IMR-90 (cell line): Measurements from ENCODE around the gene CA7. TPM values are rescaled to one million over a fixed set of nuclear protein-coding genes. Genes with fewer than 3 reads are reported as not detected.

Experiments used
- ATAC-seq: fragments of 200-7000 bp; cut with Tn5 transposase; 2 replicates; pipeline ENCODE4 v1.9.1; 2020; ENCODE audit warnings: low read depth, mild to moderate bottlenecking, moderate library complexity
- BruUV-seq: library from RNA; stranded (reverse); fragments of 400-500 nt; replicated peaks from 2 replicates; lab custom pipeline; 2021; lab: Mats Ljungman, UMichigan
- CTCF ChIA-PET: fragments of 300-600 bp; formaldehyde crosslinking; extraction: SDS; loops from one replicate; lab custom pipeline; 2021; ENCODE audit warnings: antibody characterized with exemption; lab: Yijun Ruan, JAX
- POLR2A ChIA-PET: fragments of 300-600 bp; sonication (Branson Sonifier 250); formaldehyde crosslinking; loops from one replicate; lab custom pipeline; 2022; ENCODE audit warnings: antibody characterized with exemption; ENCODE audit not compliant: unreplicated experiment; lab: Charles Lee
- DNase-seq: peaks from one replicate; pipeline ENCODE4 v3.0.0; 2013
- H2AFZ ChIP-seq: replicated peaks from 2 replicates; pipeline ENCODE3; 2013; ENCODE audit warnings: low read length, mild to moderate bottlenecking; ENCODE audit not compliant: poor library complexity
- H2AK5ac ChIP-seq: 2 replicates; pipeline ENCODE4 v1.6.1; 2013; ENCODE audit warnings: low read depth, low read length, inconsistent platforms
- H2AK9ac ChIP-seq: replicated peaks from 2 replicates; pipeline ENCODE3; 2013; ENCODE audit warnings: mild to moderate bottlenecking, low read depth, low read length, moderate library complexity; ENCODE audit not compliant: poor library complexity
- H2BK120ac ChIP-seq: 2 replicates; pipeline ENCODE4 v1.6.1; 2013; ENCODE audit warnings: low read depth, low read length, inconsistent platforms
- H2BK15ac ChIP-seq: 3 replicates; pipeline ENCODE4 v1.6.1; 2013; ENCODE audit warnings: low read depth, low read length, inconsistent platforms
- H2BK20ac ChIP-seq: 2 replicates; pipeline ENCODE4 v1.6.1; 2013; ENCODE audit warnings: low read depth, mild to moderate bottlenecking, inconsistent platforms, low read length, moderate library complexity
- H2BK5ac ChIP-seq: 2 replicates; pipeline ENCODE4 v1.6.1; 2013; ENCODE audit warnings: mild to moderate bottlenecking, low read depth, low read length, inconsistent platforms; ENCODE audit not compliant: poor library complexity, severe bottlenecking
- H3K14ac ChIP-seq: replicated peaks from 2 replicates; pipeline ENCODE4 v1.6.1; 2013; ENCODE audit warnings: low read depth, low read length, inconsistent platforms
- H3K18ac ChIP-seq: 2 replicates; pipeline ENCODE4 v1.6.1; 2013; ENCODE audit warnings: low read depth, low read length, control low read depth
- H3K23ac ChIP-seq: 2 replicates; pipeline ENCODE4 v1.6.1; 2013; ENCODE audit warnings: low read depth, low read length, inconsistent platforms
- H3K27ac ChIP-seq: 2 replicates; pipeline ENCODE4 v1.5.1; 2013; ENCODE audit warnings: mild to moderate bottlenecking, control low read depth, low read length; ENCODE audit not compliant: insufficient read depth
- H3K27me3 ChIP-seq: 2 replicates; pipeline ENCODE4 v1.6.1; 2013; ENCODE audit warnings: low read length; ENCODE audit not compliant: control insufficient read depth, insufficient read depth
- H3K36me3 ChIP-seq: 2 replicates; pipeline ENCODE4 v1.6.1; 2013; ENCODE audit warnings: low read length, mixed read lengths; ENCODE audit not compliant: control insufficient read depth, insufficient read depth
- H3K4ac ChIP-seq: 2 replicates; pipeline ENCODE4 v1.6.1; 2013; ENCODE audit warnings: low read depth, low read length, inconsistent platforms
- H3K4me1 ChIP-seq: 2 replicates; pipeline ENCODE4 v1.6.1; 2013; ENCODE audit warnings: low read length, mixed read lengths; ENCODE audit not compliant: control insufficient read depth, insufficient read depth
- H3K4me2 ChIP-seq: 2 replicates; pipeline ENCODE4 v1.6.1; 2013; ENCODE audit warnings: low read depth, mild to moderate bottlenecking, control low read depth, low read length, moderate library complexity
- H3K4me3 ChIP-seq: 2 replicates; pipeline ENCODE4 v1.5.1; 2013; ENCODE audit warnings: low read depth, mild to moderate bottlenecking, control low read depth, low read length, moderate library complexity; ENCODE audit not compliant: insufficient read depth
- H3K56ac ChIP-seq: 2 replicates; pipeline ENCODE4 v1.6.1; 2013; ENCODE audit warnings: low read length, inconsistent platforms; ENCODE audit not compliant: insufficient read depth; ENCODE audit errors: extremely low read depth
- H3K79me1 ChIP-seq, 2 experiments: 2 replicates each; pipeline ENCODE4 v1.6.1; 2013; ENCODE audit warnings: low read length in 2 of 2, inconsistent platforms in 1 of 2, low read depth in 1 of 2
- H3K9ac ChIP-seq: 2 replicates; pipeline ENCODE4 v1.6.1; 2013; ENCODE audit warnings: low read depth, low read length, control low read depth
- H3K9me1 ChIP-seq: 2 replicates; pipeline ENCODE4 v1.6.1; 2013; ENCODE audit warnings: low read length, inconsistent platforms; ENCODE audit not compliant: insufficient read depth
- H3K9me3 ChIP-seq: 2 replicates; pipeline ENCODE4 v1.6.1; 2013; ENCODE audit warnings: low read length; ENCODE audit not compliant: control insufficient read depth, insufficient read depth
- H4K20me1 ChIP-seq: 2 replicates; pipeline ENCODE4 v1.6.1; 2013; ENCODE audit warnings: low read length, inconsistent platforms; ENCODE audit not compliant: insufficient read depth
- H4K5ac ChIP-seq: 2 replicates; pipeline ENCODE4 v1.6.1; 2013; ENCODE audit warnings: mild to moderate bottlenecking, low read depth, low read length, control low read depth
- H4K8ac ChIP-seq, 2 experiments: 2 replicates each; pipeline ENCODE4 v1.6.1; 2013; ENCODE audit warnings: low read depth in 2 of 2, low read length in 2 of 2, control low read depth in 1 of 2, inconsistent platforms in 1 of 2
- H4K91ac ChIP-seq: 2 replicates; pipeline ENCODE4 v1.6.1; 2013; ENCODE audit warnings: low read depth, low read length, inconsistent platforms; ENCODE audit not compliant: insufficient read depth
- BHLHE40 ChIP-seq: fragments of 150-350 bp; IDR thresholded peaks from 2 replicates; pipeline ENCODE4 v1.6.1; 2016; ENCODE audit warnings: mild to moderate bottlenecking, low read depth, low read length
- CEBPB ChIP-seq: IDR thresholded peaks from 2 replicates; pipeline ENCODE4 v1.6.1; 2012; ENCODE audit warnings: low read depth, low read length, improper control_type of control experiment
- WGBS, 2 experiments: methylation state at CpG; one replicate each; pipeline versions ENCODE4 v1.1.5 to v1.1.7; 2013; ENCODE audit warnings: missing lambda C conversion rate in 2 of 2; ENCODE audit not compliant: insufficient read length in 1 of 2; ENCODE audit errors: extremely low coverage in 2 of 2; 5-methylcytosine and 5-hydroxymethylcytosine counted together
- dilution Hi-C: fragments of 300-500 bp; cut with HindIII; formaldehyde crosslinking; loops from one replicate; pipeline ENCODE4 v1.14.3; 2018; ENCODE audit warnings: low sequenced_read_pairs; ENCODE audit not compliant: unreplicated experiment
- in situ Hi-C: fragments of 300-500 bp; cut with MboI; formaldehyde crosslinking; loops from 3 replicates; pipeline ENCODE4 v1.14.3; 2019; ENCODE audit warnings: low sequenced_read_pairs, inconsistent platforms, mixed read lengths
- intact Hi-C: fragments of 100-400 bp; cut with micrococcal nuclease; formaldehyde crosslinking; loops from 2 replicates; pipeline ENCODE4 v1.10.0; 2022
- polyA plus RNA-seq, 3 experiments: library from polyadenylated mRNA; depleted of rRNA; stranded (reverse); fragments of >200 nt; gene quantifications; 2 replicates each; pipeline ENCODE4 v1.2.3, GENCODE V29; 2012; ENCODE audit warnings: low replicate concordance in 1 of 3
- total RNA-seq: library from RNA; depleted of rRNA; stranded (reverse); fragments of >200 nt; gene quantifications from 2 replicates; pipeline ENCODE4 v1.2.3, GENCODE V29; 2012
- TF ChIP-seq, protein P1 (sequence below): fragments of 150-350 bp; IDR thresholded peaks from 2 replicates; pipeline ENCODE4 v1.6.1; 2016; ENCODE audit warnings: low read depth, mild to moderate bottlenecking, low read length, moderate library complexity, borderline replicate concordance

CA7 gene
- total and polyA plus RNA-seq, 2 of the 4 experiments (the other 2 are of a cell fraction), result not detected

DNA sequence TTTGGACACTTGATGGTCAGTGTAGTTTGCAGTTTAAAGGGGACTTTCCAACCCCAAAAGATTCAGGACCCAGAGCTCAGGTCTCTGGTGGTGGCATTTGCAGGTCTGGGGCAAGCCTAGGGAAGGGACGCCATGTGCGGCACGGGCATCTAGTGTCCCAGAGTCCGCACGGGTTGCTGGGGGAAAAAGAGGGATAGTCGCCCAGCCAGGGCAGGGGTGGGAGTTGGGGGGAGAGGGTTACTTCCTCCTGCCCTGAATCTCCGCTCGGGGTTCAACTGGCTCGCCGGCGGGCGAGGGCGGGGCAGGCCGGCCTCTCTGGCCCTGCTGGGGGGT lies 239 bp upstream of the CA7 start:
- no peak overlapping the region for H2AK9ac ChIP-seq
- H4K20me1 ChIP-seq, result no peaks in the 10 kb centered on the region
- no peaks in the 10 kb centered on the region; the same call in 1 of the 2 replicates for H3K4me1 ChIP-seq
- H3K4me3 ChIP-seq, result no peak overlapping the region
- H3K9ac ChIP-seq, result no peak overlapping the region
- H2BK15ac ChIP-seq, result no peak overlapping the region
- WGBS, 2 experiments, result no CpG with 5 or more reads among the region's 14 CpGs
- H4K8ac ChIP-seq, result no peak overlapping the region
- H3K14ac ChIP-seq, result no peak overlapping the region
- H3K79me1 ChIP-seq, result no peaks in the 10 kb centered on the region
- dilution Hi-C loops (no loop called here), intact Hi-C loops (no loop called here), in situ Hi-C loops (no loop called here)
- H3K56ac ChIP-seq, result no peak overlapping the region
- H3K9me3 ChIP-seq, result no peaks in the 10 kb centered on the region
- no TSS peak for BruUV-seq
- ATAC-seq (no peak), DNase-seq (no peak)
- H3K27ac ChIP-seq, result no peak overlapping the region
- ChIA-PET POLR2A (no interaction called here), CTCF (interaction anchor here (3.0 kb wide), 1 partner anchor 13 kb away, joined by 13 read pairs; the partner anchor contains the start of gene NAE1)
- H2AK5ac ChIP-seq, result no peak overlapping the region
- no peak overlapping the region for H3K18ac ChIP-seq
- no peak overlapping the region for H3K23ac ChIP-seq
- H3K36me3 ChIP-seq, result no peaks in the 10 kb centered on the region
- H3K4me2 ChIP-seq, result no peak overlapping the region
- 0 out of 2 replicates have a peak, but pooled peaks cover 3% of the 10 kb centered on the region for H3K9me1 ChIP-seq
- TF ChIP-seq, protein P1, sequence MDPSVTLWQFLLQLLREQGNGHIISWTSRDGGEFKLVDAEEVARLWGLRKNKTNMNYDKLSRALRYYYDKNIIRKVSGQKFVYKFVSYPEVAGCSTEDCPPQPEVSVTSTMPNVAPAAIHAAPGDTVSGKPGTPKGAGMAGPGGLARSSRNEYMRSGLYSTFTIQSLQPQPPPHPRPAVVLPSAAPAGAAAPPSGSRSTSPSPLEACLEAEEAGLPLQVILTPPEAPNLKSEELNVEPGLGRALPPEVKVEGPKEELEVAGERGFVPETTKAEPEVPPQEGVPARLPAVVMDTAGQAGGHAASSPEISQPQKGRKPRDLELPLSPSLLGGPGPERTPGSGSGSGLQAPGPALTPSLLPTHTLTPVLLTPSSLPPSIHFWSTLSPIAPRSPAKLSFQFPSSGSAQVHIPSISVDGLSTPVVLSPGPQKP, result no peak
- TF ChIP-seq CEBPB, result no peak
- no peak for TF ChIP-seq BHLHE40
- no peak overlapping the region for H2BK120ac ChIP-seq
- H2BK5ac ChIP-seq, result no peak overlapping the region
- no peak overlapping the region for H4K5ac ChIP-seq
- H2AFZ ChIP-seq, result no peak overlapping the region
- no peak overlapping the region for H2BK20ac ChIP-seq
- no peak overlapping the region for H3K4ac ChIP-seq
- H4K91ac ChIP-seq, result no peak overlapping the region
- H3K27me3 ChIP-seq, result peaks cover 77% of the 10 kb centered on the region
